Natural killer cell (primary cell): ENCODE measurements around the gene CCR6. TPM values are rescaled to one million over a fixed set of nuclear protein-coding genes. Genes with fewer than 3 reads are reported as not detected.

Source experiments
- ATAC-seq, 3 donors: fragments of 150-1000 bp in 2 of 3; fragments of 200-7000 bp in 1 of 3; cut with Tn5 transposase; 1 replicate in 1 of 3; 2 replicates in 2 of 3; pipeline ENCODE4 v1.10.0; 2021; ENCODE audit warnings: mild to moderate bottlenecking in 2 of 3, moderate library complexity in 2 of 3
- DNase-seq, 2 donors: peaks; one replicate each; pipeline versions ENCODE4 v3.0.0 to v3.0.0-alpha.2; 2013 to 2021; ENCODE audit warnings: mixed read lengths in 1 of 2
- H3K27ac ChIP-seq: one replicate; pipeline ENCODE4 v1.5.1; 2013; ENCODE audit warnings: mild to moderate bottlenecking, low read length
- H3K27me3 ChIP-seq: one replicate; pipeline ENCODE4 v1.6.1; 2013; ENCODE audit warnings: low read length; ENCODE audit not compliant: control insufficient read depth, insufficient read depth
- H3K36me3 ChIP-seq: one replicate; pipeline ENCODE4 v1.6.1; 2013; ENCODE audit warnings: low read length; ENCODE audit not compliant: control insufficient read depth, insufficient read depth
- H3K4me1 ChIP-seq: one replicate; pipeline ENCODE4 v1.6.1; 2013; ENCODE audit warnings: low read length; ENCODE audit not compliant: control insufficient read depth, insufficient read depth
- H3K4me3 ChIP-seq: one replicate; pipeline ENCODE4 v1.5.1; 2013; ENCODE audit warnings: low read length
- H3K9me3 ChIP-seq: one replicate; pipeline ENCODE4 v1.6.1; 2013; ENCODE audit warnings: low read length; ENCODE audit not compliant: control insufficient read depth, insufficient read depth
- H3K27ac Mint-ChIP-seq, 2 donors: one replicate each; pipeline ENCODE4 v1.8.0; 2022; ENCODE audit warnings: mild to moderate bottlenecking in 2 of 2, mixed read lengths in 2 of 2, moderate library complexity in 1 of 2
- H3K27me3 Mint-ChIP-seq, 2 donors: one replicate each; pipeline ENCODE4 v1.8.0; 2022; ENCODE audit warnings: low read depth in 2 of 2, mixed read lengths in 2 of 2
- H3K36me3 Mint-ChIP-seq: one replicate; pipeline ENCODE4 v1.8.0; 2022; ENCODE audit warnings: mixed read lengths
- H3K4me1 Mint-ChIP-seq, 2 donors: one replicate each; pipeline ENCODE4 v1.8.0; 2022; ENCODE audit warnings: mixed read lengths in 2 of 2
- H3K4me3 Mint-ChIP-seq: one replicate; pipeline ENCODE4 v1.8.0; 2022; ENCODE audit warnings: mild to moderate bottlenecking, moderate library complexity, mixed read lengths
- H3K9me3 Mint-ChIP-seq, 2 donors: one replicate each; pipeline ENCODE4 v1.8.0; 2022; ENCODE audit warnings: mixed read lengths in 2 of 2
- WGBS: methylation state at CpG from one replicate; pipeline ENCODE4 v1.1.7; 2013; ENCODE audit warnings: missing lambda C conversion rate; ENCODE audit not compliant: insufficient coverage; 5-methylcytosine and 5-hydroxymethylcytosine counted together
- intact Hi-C: fragments of 100-400 bp; cut with micrococcal nuclease; formaldehyde crosslinking; loops from one replicate; pipeline ENCODE4 v1.14.2; 2022
- total RNA-seq, 4 donors: library from RNA; stranded (reverse); fragments of 120-200 nt in 1 of 4; gene quantifications; one replicate each; pipeline versions ENCODE4 v1.2.3 to v1.2.4, GENCODE V29; 2013 to 2022
- TF ChIP-seq, protein P1 (sequence below): fragments of 200-600 bp; IDR thresholded peaks from one replicate; pipeline ENCODE4 v1.8.0; 2022; ENCODE audit warnings: antibody characterized with exemption

CCR6 gene
- total RNA-seq, 3 donors from 2014 or later (not counting 1 experiment from before 2014, with no cell fraction given) = 0.23 TPM; not detected in 2

DNA sequence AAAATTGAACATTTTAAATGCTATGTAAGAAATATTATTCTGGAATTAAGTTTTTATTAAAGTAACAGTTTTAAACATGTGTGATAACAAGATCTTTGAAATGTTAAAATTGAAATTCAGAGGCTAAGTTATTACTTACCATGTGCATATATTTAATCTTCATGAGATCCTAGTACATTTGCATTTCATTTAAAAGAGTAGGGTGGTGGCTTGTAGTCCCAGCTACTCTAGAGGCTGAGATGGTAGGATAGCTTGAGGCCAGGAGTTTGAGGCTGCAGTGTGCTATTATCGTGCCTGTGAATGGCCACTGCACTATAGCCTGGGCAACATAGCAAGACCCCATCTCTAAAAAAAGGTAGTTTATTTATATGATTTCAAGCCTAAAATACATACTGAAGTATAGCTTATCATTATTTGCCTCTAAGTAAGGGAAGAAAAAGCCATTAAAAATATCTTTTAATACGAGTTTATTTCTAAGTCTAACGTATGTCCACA is 3.0 kb downstream of the CCR6 start:
- Histone ChIP-seq H3K4me1 (peaks cover 55% of the 10 kb centered on the region), H3K27me3 (no peaks in the 10 kb centered on the region), H3K4me3 (no peak overlapping the region), H3K27ac (no peak overlapping the region), H3K36me3 (no peaks in the 10 kb centered on the region), H3K9me3 (no peaks in the 10 kb centered on the region)
- 50% methylated on average over 2 of the region's 3 CpGs for WGBS
- Mint-ChIP-seq H3K27me3 (peaks cover 0 to 3% of the 10 kb centered on the region in 2 donors), H3K9me3 (no peaks in the 10 kb centered on the region), H3K4me3 (no peak overlapping the region), H3K36me3 (no peaks in the 10 kb centered on the region), H3K27ac (no peak overlapping the region), H3K4me1 (peaks cover 46 to 49% of the 10 kb centered on the region in 2 donors)
- ATAC-seq (no peak), DNase-seq (no peak)
- TF ChIP-seq, protein P1, sequence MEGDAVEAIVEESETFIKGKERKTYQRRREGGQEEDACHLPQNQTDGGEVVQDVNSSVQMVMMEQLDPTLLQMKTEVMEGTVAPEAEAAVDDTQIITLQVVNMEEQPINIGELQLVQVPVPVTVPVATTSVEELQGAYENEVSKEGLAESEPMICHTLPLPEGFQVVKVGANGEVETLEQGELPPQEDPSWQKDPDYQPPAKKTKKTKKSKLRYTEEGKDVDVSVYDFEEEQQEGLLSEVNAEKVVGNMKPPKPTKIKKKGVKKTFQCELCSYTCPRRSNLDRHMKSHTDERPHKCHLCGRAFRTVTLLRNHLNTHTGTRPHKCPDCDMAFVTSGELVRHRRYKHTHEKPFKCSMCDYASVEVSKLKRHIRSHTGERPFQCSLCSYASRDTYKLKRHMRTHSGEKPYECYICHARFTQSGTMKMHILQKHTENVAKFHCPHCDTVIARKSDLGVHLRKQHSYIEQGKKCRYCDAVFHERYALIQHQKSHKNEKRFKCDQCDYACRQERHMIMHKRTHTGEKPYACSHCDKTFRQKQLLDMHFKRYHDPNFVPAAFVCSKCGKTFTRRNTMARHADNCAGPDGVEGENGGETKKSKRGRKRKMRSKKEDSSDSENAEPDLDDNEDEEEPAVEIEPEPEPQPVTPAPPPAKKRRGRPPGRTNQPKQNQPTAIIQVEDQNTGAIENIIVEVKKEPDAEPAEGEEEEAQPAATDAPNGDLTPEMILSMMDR = no peak
- intact Hi-C loops = no loop called here

DNA sequence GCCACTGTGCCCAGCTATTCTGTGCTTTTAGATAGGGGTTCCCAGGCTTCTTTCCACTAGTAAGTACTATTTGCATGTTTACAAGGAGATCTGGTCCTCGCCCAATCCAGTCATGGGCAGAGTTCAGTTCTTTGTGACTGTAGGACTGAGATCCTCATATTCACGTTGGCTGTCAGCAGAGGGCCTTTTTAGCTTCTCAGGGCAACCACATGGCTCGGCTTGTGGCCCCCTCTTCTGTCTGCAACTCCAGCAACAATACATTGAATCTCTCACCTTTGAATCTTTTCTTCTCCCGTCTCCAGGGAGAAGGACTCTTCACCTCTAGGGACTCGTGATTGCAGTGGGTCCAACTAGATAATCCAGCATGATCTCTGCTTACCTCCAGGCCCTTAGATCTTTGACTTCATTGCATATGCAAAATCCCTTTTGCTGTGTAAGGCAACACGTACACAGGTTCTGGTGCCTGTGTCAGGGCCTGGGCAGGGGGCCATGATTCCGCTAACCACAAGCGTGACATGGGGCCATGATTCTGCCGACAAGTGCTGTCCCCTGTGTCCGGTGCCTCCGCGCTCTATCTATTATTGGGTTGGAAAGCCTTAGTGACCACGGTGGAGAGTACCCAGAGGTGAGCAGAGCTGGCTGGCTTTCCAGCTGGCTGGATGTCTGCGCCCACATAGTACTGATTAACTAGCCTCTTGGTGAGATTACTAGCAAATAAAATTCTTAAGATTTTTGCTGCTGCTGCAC is 5.1 kb downstream of the CCR6 start:
- 87% methylated on average over 14 of the region's 14 CpGs for WGBS
- Mint-ChIP-seq H3K4me3 (no peak overlapping the region), H3K27me3 (peaks cover 0 to 3% of the 10 kb centered on the region in 2 donors), H3K27ac (no peak overlapping the region), H3K4me1 (peaks cover 29 to 30% of the 10 kb centered on the region in 2 donors), H3K36me3 (no peaks in the 10 kb centered on the region), H3K9me3 (no peaks in the 10 kb centered on the region)
- Histone ChIP-seq H3K27ac (no peak overlapping the region), H3K27me3 (no peaks in the 10 kb centered on the region), H3K36me3 (no peaks in the 10 kb centered on the region), H3K4me1 (peaks cover 52% of the 10 kb centered on the region), H3K4me3 (no peak overlapping the region), H3K9me3 (no peaks in the 10 kb centered on the region)
- TF ChIP-seq, protein P1 = no peak
- intact Hi-C loops = no loop called here
- ATAC-seq (no peak), DNase-seq (no peak)

DNA sequence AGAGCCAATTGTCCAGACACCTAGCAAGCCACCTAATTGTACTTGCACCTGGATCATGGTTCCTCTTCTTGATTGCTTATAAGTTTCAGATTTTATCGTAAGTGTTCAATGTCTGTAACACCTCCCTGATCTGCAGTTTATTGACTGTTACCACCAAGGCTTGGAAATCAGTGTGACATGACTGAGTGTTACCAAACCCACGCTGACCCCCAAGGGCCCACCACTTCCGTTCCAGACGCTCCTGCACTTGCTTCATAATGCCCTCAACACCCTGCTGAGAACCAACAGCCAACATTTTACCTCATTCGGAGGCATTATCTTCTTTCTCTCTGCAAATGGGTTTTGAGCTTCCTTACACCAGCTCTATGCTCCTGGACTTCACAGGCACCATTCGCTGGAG is 6.3 kb downstream of the CCR6 start:
- H3K36me3 Mint-ChIP-seq = no peaks in the 10 kb centered on the region
- H3K4me3 Mint-ChIP-seq = no peak overlapping the region

More for the DNA sequence above, 6.3 kb downstream of the CCR6 start:
- H3K4me3 ChIP-seq = no peak overlapping the region
- no peaks in the 10 kb centered on the region for H3K9me3 ChIP-seq
- Mint-ChIP-seq H3K27me3 (peaks cover 0 to 3% of the 10 kb centered on the region in 2 donors), H3K27ac (peak overlapping the region in 1 of 2 donors; percentile 57), H3K4me1 (peaks cover 20 to 22% of the 10 kb centered on the region in 2 donors), H3K9me3 (no peaks in the 10 kb centered on the region)
- peaks cover 42% of the 10 kb centered on the region for H3K4me1 ChIP-seq
- peak overlapping the region; percentile 66 for H3K27ac ChIP-seq
- no peaks in the 10 kb centered on the region for H3K36me3 ChIP-seq
- intact Hi-C loops = no loop called here
- ATAC-seq (no peak), DNase-seq (no peak)
- no peaks in the 10 kb centered on the region for H3K27me3 ChIP-seq
- TF ChIP-seq, protein P1 = no peak
- WGBS = 66% methylated on average over 6 of the region's 6 CpGs
